ENCODE measurements around the gene TBC1D16. TPM values are rescaled to one million over a fixed set of nuclear protein-coding genes. Genes with fewer than 3 reads are reported as not detected.

The TBC1D16 gene
- total RNA-seq, 1 donor from 2014 or later: 23.7 TPM

- FAIRE-seq: no peak
- Histone ChIP-seq H3K36me3 (ENCODE audit: control insufficient read depth, insufficient read depth, low read length) (no peaks in the 10 kb centered on the region), H3K27me3 (ENCODE audit: control insufficient read depth, insufficient read depth, low read length) (no peaks in the 10 kb centered on the region), H3K4me3 (ENCODE audit: low read depth, low read length) (no peak overlapping the region)
- TF ChIP-seq CTCF (IDR thresholded peaks at IDR 0.05; ENCODE audit: insufficient read depth, low read length, severe bottlenecking): no peak
- no peak for DNase-seq (ENCODE audit: low read depth)
Observed at GRCh38 chr17:80018917-80019651, 16.6 kb downstream of the TBC1D16 start.

GRCh38 chr17:80017226-80018010, 18.3 kb downstream of the TBC1D16 start:
- Histone ChIP-seq H3K27me3 (ENCODE audit: control insufficient read depth, insufficient read depth, low read length) (no peaks in the 10 kb centered on the region), H3K4me3 (ENCODE audit: low read depth, low read length) (no peak overlapping the region), H3K36me3 (ENCODE audit: control insufficient read depth, insufficient read depth, low read length) (peaks cover 6% of the 10 kb centered on the region)
- DNase-seq (ENCODE audit: low read depth): no peak
- no peak for FAIRE-seq
- no peak for TF ChIP-seq CTCF (IDR thresholded peaks at IDR 0.05; ENCODE audit: insufficient read depth, low read length, severe bottlenecking)

GRCh38 chr17:80012765-80013741, 22.6 kb downstream of the TBC1D16 start:
- no peak for TF ChIP-seq CTCF (IDR thresholded peaks at IDR 0.05; ENCODE audit: insufficient read depth, low read length, severe bottlenecking)
- DNase-seq (ENCODE audit: low read depth) (no peak), FAIRE-seq (peak; percentile 7)
- peaks cover 9% of the 10 kb centered on the region for H3K36me3 ChIP-seq (ENCODE audit: control insufficient read depth, insufficient read depth, low read length)
- H3K4me3 ChIP-seq (ENCODE audit: low read depth, low read length): no peak overlapping the region
- no peaks in the 10 kb centered on the region for H3K27me3 ChIP-seq (ENCODE audit: control insufficient read depth, insufficient read depth, low read length)

DNA sequence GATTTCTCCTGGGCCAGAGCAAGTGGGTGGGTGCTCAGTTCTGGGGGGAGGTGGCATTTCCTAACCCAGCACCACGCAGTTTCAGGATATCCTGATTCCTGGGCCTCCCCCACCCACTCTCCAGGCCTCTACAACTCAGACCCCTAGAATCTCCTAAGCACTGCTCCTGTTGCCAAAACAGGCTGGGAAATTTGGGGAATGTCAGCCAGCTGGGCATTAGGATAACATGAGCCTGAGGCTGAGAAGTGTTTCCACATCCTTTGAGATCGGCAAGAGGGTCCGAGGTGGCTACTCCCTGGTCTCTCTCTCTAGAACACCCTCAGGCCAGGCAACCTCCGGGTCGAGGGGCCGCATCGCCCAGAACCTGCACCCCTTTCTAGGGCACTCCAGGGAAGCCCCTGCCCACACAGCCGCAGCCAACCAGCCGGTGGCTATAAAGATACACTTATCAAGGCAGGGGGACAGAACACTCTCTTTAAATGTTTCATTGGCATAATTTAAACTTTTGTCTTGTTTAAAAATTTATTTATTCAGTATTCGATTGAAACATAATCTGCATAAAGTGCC, 23.6 kb downstream of the TBC1D16 start:
- no peaks in the 10 kb centered on the region for H3K27me3 ChIP-seq (ENCODE audit: control insufficient read depth, insufficient read depth, low read length)
- H3K36me3 ChIP-seq (ENCODE audit: control insufficient read depth, insufficient read depth, low read length): peaks cover 9% of the 10 kb centered on the region
- TF ChIP-seq CTCF (IDR thresholded peaks at IDR 0.05; ENCODE audit: insufficient read depth, low read length, severe bottlenecking): no peak
- FAIRE-seq (no peak), DNase-seq (ENCODE audit: low read depth) (no peak)
- H3K4me3 ChIP-seq (ENCODE audit: low read depth, low read length): no peak overlapping the region

DNA sequence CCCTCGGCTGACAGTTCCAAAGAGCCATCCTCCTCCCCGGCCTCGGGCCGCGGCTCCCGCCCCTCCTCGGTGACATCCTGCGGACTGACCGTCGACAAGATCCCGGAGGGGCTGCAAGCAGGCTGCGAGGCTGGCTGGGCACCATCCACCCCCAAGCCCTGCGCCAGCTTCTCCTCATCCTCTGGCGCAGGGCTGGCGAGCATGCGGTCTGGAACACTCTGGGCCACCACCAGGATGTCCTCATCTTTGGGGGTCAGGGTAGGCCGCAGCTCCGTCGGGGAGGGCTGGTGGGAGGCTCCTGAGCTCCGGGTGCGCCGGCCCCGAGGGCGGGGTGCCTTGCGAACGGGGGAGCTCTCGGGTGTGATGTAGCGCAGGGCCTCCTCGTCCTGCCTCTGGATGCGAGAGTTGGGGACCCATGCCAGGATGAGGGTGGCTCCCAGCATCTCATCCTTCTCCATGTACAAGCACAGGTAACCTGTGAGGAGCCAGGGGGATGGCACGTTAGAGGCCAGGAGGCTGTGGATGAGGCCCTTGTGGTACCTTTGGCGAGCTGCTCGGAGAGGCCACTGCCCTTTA, 25.3 kb downstream of the TBC1D16 start:
- TF ChIP-seq CTCF (IDR thresholded peaks at IDR 0.05; ENCODE audit: insufficient read depth, low read length, severe bottlenecking): no peak
- no peak overlapping the region for H3K4me3 ChIP-seq (ENCODE audit: low read depth, low read length)
- DNase-seq (ENCODE audit: low read depth) (no peak), FAIRE-seq (no peak)
- H3K36me3 ChIP-seq (ENCODE audit: control insufficient read depth, insufficient read depth, low read length): peaks cover 9% of the 10 kb centered on the region
- H3K27me3 ChIP-seq (ENCODE audit: control insufficient read depth, insufficient read depth, low read length): no peaks in the 10 kb centered on the region

Data from bronchial epithelial cell (primary cell).